ENCODE results near the gene PRKCQ. TPM values are rescaled to one million over a fixed set of nuclear protein-coding genes. Genes with fewer than 3 reads are reported as not detected.

PRKCQ gene
- polyA plus RNA-seq, 1 donor (not counting 4 experiments of a cell fraction or from before 2014, with no cell fraction given): 7.5 TPM

DNA sequence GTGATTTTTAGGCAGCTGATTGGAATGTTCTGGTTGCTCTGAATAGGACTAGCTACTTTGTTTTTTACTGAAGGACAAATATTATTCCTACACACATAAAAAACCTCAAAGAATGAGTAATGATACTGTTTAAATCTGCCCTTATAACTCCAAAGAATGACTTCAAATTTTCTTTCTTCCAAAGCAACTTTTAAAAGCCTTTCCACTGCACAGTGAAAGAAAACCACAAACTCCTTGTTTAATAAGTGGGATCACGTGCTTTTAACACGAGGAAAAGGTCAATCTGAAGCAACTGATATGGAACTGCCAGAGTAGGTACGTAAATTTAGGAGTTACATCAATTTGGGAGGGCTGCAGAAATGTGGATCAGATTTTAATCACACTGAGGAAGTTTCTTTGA lies 8.0 kb upstream of the PRKCQ start:
- Histone ChIP-seq H3K27ac (ENCODE audit: control insufficient read depth, insufficient read depth, low read length) (no peak overlapping the region), H3K9me3 (ENCODE audit: control insufficient read depth, low read depth, low read length) (no peaks in the 10 kb centered on the region), H3K4me2 (ENCODE audit: control insufficient read depth, extremely low read depth, insufficient read depth, low read depth, low read length) (no peak overlapping the region), H3K79me2 (ENCODE audit: control insufficient read depth, insufficient read depth, low read length) (no peaks in the 10 kb centered on the region), H3K9me1 (ENCODE audit: control insufficient read depth, extremely low read depth, insufficient read depth, low read length) (no peaks in the 10 kb centered on the region), H3K4me3 (ENCODE audit: control insufficient read depth in 2 of 3, extremely low read depth in 1 of 3, insufficient read depth in 2 of 3, low read depth in 1 of 3, low read length in 3 of 3) (no peak overlapping the region), H3K36me3 (ENCODE audit: control insufficient read depth in 2 of 2, extremely low read depth in 1 of 2, insufficient read depth in 2 of 2, low read length in 2 of 2) (peaks cover 0 to 7% of the 10 kb centered on the region in 2 experiments), H4K20me1 (ENCODE audit: control insufficient read depth, extremely low read depth, insufficient read depth, low read length) (no peaks in the 10 kb centered on the region), H2AFZ (ENCODE audit: control insufficient read depth, low read length) (no peak overlapping the region), H3K27me3 (ENCODE audit: control insufficient read depth, extremely low read depth, insufficient read depth, low read length) (no peaks in the 10 kb centered on the region), H3K4me1 (ENCODE audit: control insufficient read depth, extremely low read depth, insufficient read depth, low read length) (peaks cover 11% of the 10 kb centered on the region), H3K9ac (ENCODE audit: control insufficient read depth, extremely low read depth, insufficient read depth, low read length) (no peak overlapping the region)
- TF ChIP-seq EZH2 (IDR thresholded peaks at IDR 0.05; ENCODE audit: low read length): no peak
- TF ChIP-seq CTCF (optimal IDR thresholded peaks at IDR 0.05 in 1 of 3, IDR thresholded peaks at IDR 0.05 in 1 of 3, conservative IDR thresholded peaks at IDR 0.05 in 1 of 3; ENCODE audit: extremely low read depth in 1 of 3, insufficient read depth in 2 of 3, low read length in 3 of 3): no peak
- FAIRE-seq (no peak), DNase-seq (ENCODE audit: low read depth, low spot score) (no peak)
- dilution Hi-C loops (cut with MboI; ENCODE audit: extremely low pct_ligation_motif_present, low sequenced_read_pairs): no loop called here

DNA sequence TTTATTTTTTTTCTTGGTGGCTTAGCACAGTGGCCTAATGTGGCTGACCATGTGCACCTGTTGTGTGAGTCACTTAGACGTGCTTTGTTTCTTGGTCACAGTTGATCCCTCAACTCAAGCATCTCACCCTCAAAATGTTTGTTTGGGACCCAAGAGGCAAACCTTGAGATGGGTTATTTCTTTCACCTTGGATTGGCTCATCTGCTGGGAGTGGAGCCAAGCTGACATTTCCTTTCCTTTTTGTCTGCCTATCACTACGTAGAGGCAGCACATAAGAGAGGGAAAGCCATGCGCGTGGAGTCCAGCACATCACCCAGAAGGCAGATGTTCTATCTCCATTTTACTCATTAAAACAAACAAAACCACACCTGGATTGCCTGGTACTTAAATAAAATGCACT lies 6.4 kb upstream of the PRKCQ start:
- DNase-seq (ENCODE audit: low read depth, low spot score): no peak
- TF ChIP-seq EZH2 (IDR thresholded peaks at IDR 0.05; ENCODE audit: low read length) (no peak), CTCF (optimal IDR thresholded peaks at IDR 0.05 in 1 of 3, IDR thresholded peaks at IDR 0.05 in 1 of 3, conservative IDR thresholded peaks at IDR 0.05 in 1 of 3; ENCODE audit: extremely low read depth in 1 of 3, insufficient read depth in 2 of 3, low read length in 3 of 3) (no peak)
- Histone ChIP-seq H2AFZ (ENCODE audit: control insufficient read depth, low read length) (no peak overlapping the region), H3K4me1 (ENCODE audit: control insufficient read depth, extremely low read depth, insufficient read depth, low read length) (peaks cover 4% of the 10 kb centered on the region), H3K36me3 (ENCODE audit: control insufficient read depth in 2 of 2, extremely low read depth in 1 of 2, insufficient read depth in 2 of 2, low read length in 2 of 2) (peaks cover 0 to 10% of the 10 kb centered on the region in 2 experiments), H3K4me2 (ENCODE audit: control insufficient read depth, extremely low read depth, insufficient read depth, low read depth, low read length) (no peak overlapping the region), H3K4me3 (ENCODE audit: control insufficient read depth in 2 of 3, extremely low read depth in 1 of 3, insufficient read depth in 2 of 3, low read depth in 1 of 3, low read length in 3 of 3) (no peak overlapping the region), H3K9ac (ENCODE audit: control insufficient read depth, extremely low read depth, insufficient read depth, low read length) (no peak overlapping the region), H3K9me1 (ENCODE audit: control insufficient read depth, extremely low read depth, insufficient read depth, low read length) (no peaks in the 10 kb centered on the region), H3K9me3 (ENCODE audit: control insufficient read depth, low read depth, low read length) (no peaks in the 10 kb centered on the region), H4K20me1 (ENCODE audit: control insufficient read depth, extremely low read depth, insufficient read depth, low read length) (no peaks in the 10 kb centered on the region), H3K27ac (ENCODE audit: control insufficient read depth, insufficient read depth, low read length) (no peak overlapping the region), H3K27me3 (ENCODE audit: control insufficient read depth, extremely low read depth, insufficient read depth, low read length) (no peaks in the 10 kb centered on the region), H3K79me2 (ENCODE audit: control insufficient read depth, insufficient read depth, low read length) (no peaks in the 10 kb centered on the region)
- dilution Hi-C loops (cut with MboI; ENCODE audit: extremely low pct_ligation_motif_present, low sequenced_read_pairs): no loop called here
- no peak for FAIRE-seq

All from keratinocyte (primary cell).